ENCODE results near the gene HSFX3. TPM values are rescaled to one million over a fixed set of nuclear protein-coding genes. Genes with fewer than 3 reads are reported as not detected.
A peak's percentile ranks its signal among the peaks of the same experiment; 100 is the strongest.
"Not testable (repeated sequence)": the region's sequence is repeated elsewhere in the genome, so short reads cannot be mapped to it uniquely, and the experiment has no call there.

Gene HSFX3
- total RNA-seq (ENCODE audit: insufficient read depth, low replicate concordance) = not detected

GRCh38 chrX:149549701-149550100, at the start of gene HSFX3:
TSS of gene HSFX3 (minus strand) at chrX:149549924. CDS start at chrX:149549852, 72 bp downstream.
- not testable (repeated sequence) for DNase-seq (ENCODE audit: low spot score)

- DNase-seq (ENCODE audit: low spot score) = not testable (repeated sequence)
Measured at GRCh38 chrX:149598603-149599002, 48.9 kb upstream of the HSFX3 start.

- DNase-seq (ENCODE audit: low spot score) = not testable (repeated sequence)
Measured at GRCh38 chrX:149595943-149596342, 46.2 kb upstream of the HSFX3 start.

GRCh38 chrX:149595214-149595613, 45.5 kb upstream of the HSFX3 start, which contains the start of gene HSFX2:
TSS of gene HSFX2 (minus strand) at chrX:149595314. CDS start at chrX:149594700, 614 bp downstream.
- not testable (repeated sequence) for DNase-seq (ENCODE audit: low spot score)

- not testable (repeated sequence) for DNase-seq (ENCODE audit: low spot score)
Measured at GRCh38 chrX:149590993-149591392, 41.3 kb upstream of the HSFX3 start.

GRCh38 chrX:149587359-149587758, 37.6 kb upstream of the HSFX3 start, which contains the start of gene MAGEA9B:
TSS of gene MAGEA9B (minus strand) at chrX:149587459. CDS start at chrX:149583179, 4,280 bp downstream.
- not testable (repeated sequence) for DNase-seq (ENCODE audit: low spot score)

GRCh38 chrX:149585631-149586030, 35.9 kb upstream of the HSFX3 start:
- DNase-seq (ENCODE audit: low spot score) = not testable (repeated sequence)

- DNase-seq (ENCODE audit: low spot score) = not testable (repeated sequence)
Measured at GRCh38 chrX:149573456-149573855, 23.7 kb upstream of the HSFX3 start.

- peak; percentile 2 for DNase-seq (ENCODE audit: low spot score)
Measured at GRCh38 chrX:149572743-149573142, 23.0 kb upstream of the HSFX3 start.

- no peak for DNase-seq (ENCODE audit: low spot score)
Measured at GRCh38 chrX:149571770-149572169, 22.0 kb upstream of the HSFX3 start.

- peak; percentile 38 for DNase-seq (ENCODE audit: low spot score)
Measured at GRCh38 chrX:149570668-149571067, 20.9 kb upstream of the HSFX3 start.

GRCh38 chrX:149569770-149570169, 20.0 kb upstream of the HSFX3 start:
- DNase-seq (ENCODE audit: low spot score) = no peak

GRCh38 chrX:149568701-149569296, 19.1 kb upstream of the HSFX3 start:
- no peak for DNase-seq (ENCODE audit: low spot score)

- DNase-seq (ENCODE audit: low spot score) = no peak
Measured at GRCh38 chrX:149567621-149568417, 18.1 kb upstream of the HSFX3 start.

GRCh38 chrX:149563359-149563758, 13.6 kb upstream of the HSFX3 start:
- DNase-seq (ENCODE audit: low spot score) = no peak

- not testable (repeated sequence) for DNase-seq (ENCODE audit: low spot score)
Measured at GRCh38 chrX:149555251-149555650, 5.5 kb upstream of the HSFX3 start.

GRCh38 chrX:149551939-149552248, 2.2 kb upstream of the HSFX3 start:
- DNase-seq (ENCODE audit: low spot score) = not testable (repeated sequence)

GRCh38 chrX:149551245-149551938, 1.7 kb upstream of the HSFX3 start:
- DNase-seq (ENCODE audit: low spot score) = not testable (repeated sequence)

GRCh38 chrX:149550454-149550853, 730 bp upstream of the HSFX3 start:
- DNase-seq (ENCODE audit: low spot score) = not testable (repeated sequence)

GRCh38 chrX:149547782-149548181, 1.9 kb downstream of the HSFX3 start:
- DNase-seq (ENCODE audit: low spot score) = not testable (repeated sequence)

GRCh38 chrX:149546962-149547361, 2.8 kb downstream of the HSFX3 start:
- DNase-seq (ENCODE audit: low spot score) = not testable (repeated sequence)
